Heart right ventricle (tissue), 16 donors: Measurements from ENCODE around the gene PPIH. TPM values are rescaled to one million over a fixed set of nuclear protein-coding genes. Genes with fewer than 3 reads are reported as not detected.

ENCODE experiments used
- ATAC-seq, 8 donors: fragments of 200-7000 bp; cut with Tn5 transposase; one replicate each; pipeline ENCODE4 v1.9.1; 2020; ENCODE audit warnings: mild to moderate bottlenecking in 8 of 8, moderate library complexity in 8 of 8, moderate number of reproducible peaks in 1 of 8
- DNase-seq, 2 donors: peaks; one replicate each; pipeline ENCODE4 v3.0.0-alpha.2; 2020
- H3K27ac ChIP-seq, 10 donors: fragments of 200-600 bp; sonication (generic) in 2 of 10; one replicate each; pipeline versions ENCODE4 v1.5.0 to v1.8.0; 2020 to 2022; ENCODE audit warnings: mild to moderate bottlenecking in 3 of 10
- H3K27me3 ChIP-seq, 7 donors: fragments of 200-600 bp; one replicate each; pipeline ENCODE4 v1.8.0; 2021 to 2022; ENCODE audit warnings: mild to moderate bottlenecking in 2 of 7
- H3K36me3 ChIP-seq, 9 donors: fragments of 200-600 bp; sonication (generic) in 1 of 9; one replicate each; pipeline versions ENCODE4 v1.5.0 to v1.8.0; 2020 to 2022; ENCODE audit warnings: mild to moderate bottlenecking in 2 of 9
- H3K4me1 ChIP-seq, 9 donors: fragments of 200-600 bp; sonication (generic) in 1 of 9; one replicate each; pipeline versions ENCODE4 v1.5.0 to v1.8.0; 2020 to 2022; ENCODE audit warnings: mild to moderate bottlenecking in 4 of 9
- H3K4me3 ChIP-seq, 10 donors: fragments of 200-600 bp; sonication (generic) in 2 of 10; one replicate each; pipeline versions ENCODE4 v1.5.0 to v1.8.0; 2020 to 2022; ENCODE audit warnings: mild to moderate bottlenecking in 7 of 10, moderate library complexity in 2 of 10
- H3K9me3 ChIP-seq, 11 donors: fragments of 200-600 bp in 10 of 11; sonication (generic) in 2 of 11; one replicate each; pipeline versions ENCODE4 v1.5.0 to v1.8.0; 2013 to 2022; ENCODE audit warnings: mild to moderate bottlenecking in 2 of 11, control low read depth in 1 of 11, moderate library complexity in 1 of 11
- WGBS, 2 donors: extraction: QIAGEN DNeasy Blood & Tissue Kit; methylation state at CpG; one replicate each; pipeline ENCODE4 v1.1.7; 2013; ENCODE audit warnings: inconsistent platforms in 1 of 2; 5-methylcytosine and 5-hydroxymethylcytosine counted together
- intact Hi-C, 10 donors: fragments of 100-400 bp; cut with DNase I; formaldehyde crosslinking; loops; one replicate each; pipeline versions ENCODE4 v1.11.1 to v1.14.2; 2022
- polyA plus RNA-seq, 2 donors: library from polyadenylated mRNA; stranded (reverse); fragments of 200-250 nt; gene quantifications; one replicate each; pipeline ENCODE4 v1.2.3, GENCODE V29; 2013
- total RNA-seq, 10 donors: library from RNA; stranded (reverse); fragmentation: NEBNext Ultra II Directional in 3 of 10; extraction: Animal tissue kit (Norgen Biotek cat#: 25700) in 3 of 10; gene quantifications; one replicate each; pipeline versions ENCODE4 v1.2.1 to v1.2.4, GENCODE V29; 2021 to 2023
- TF ChIP-seq, protein P1 (sequence below), 9 donors: fragments of 200-600 bp; sonication (generic) in 2 of 9; IDR thresholded peaks; one replicate each; pipeline versions ENCODE4 v1.5.0 to v1.8.0; 2021 to 2022; ENCODE audit warnings: antibody characterized with exemption in 9 of 9, mild to moderate bottlenecking in 5 of 9, moderate library complexity in 1 of 9
- donor health status: Arrhythmogenic right ventricular cardiomyopathy.
- donor health status: ischemic (EF 13 %, LVEDD 7.1; RV severe dilation, severe dysfunction).
- donor health status: healthy with polysubstance abuse.
- donor health status: DM: no; HTN: yes; CAD: no.
- donor health status: DM: no; HTN: no; CAD: no.
- donor health status: ischemic (EF 25% LVEDD 6.9; RV normal size, moderate dysfunction).
- donor health status: ischemic (EF 25% LVEDD 5.7; RV mildly dilated, moderate dysfunction).
- donor health status: healthy.
- donor health status: DM: yes; HTN: yes; CAD: no.
- donor health status: Ischemic cardiomyopathy.
- donor health status: ischemic (EF 35%, LVEDD 5.7; RV mildly dilated, moderate dysfunction).
- donor health status: nonischemic (EF 11% LVEDD 7.7; RV severe dilation, severe dysfunction).
- donor health status: DM: yes; HTN: yes; CAD: no.
- donor health status: PGD.
- donor health status: ischemic (EF 29% LVEDD 5.4; RV normal size, mild dysfunction).
- donor health status: nonischemic (EF 23%, LVEDD 6.1; RV moderate dilation, normal function).

Gene PPIH
- total and polyA plus RNA-seq, 12 donors = 15.2 to 38.6 (median 19.5) TPM

DNA sequence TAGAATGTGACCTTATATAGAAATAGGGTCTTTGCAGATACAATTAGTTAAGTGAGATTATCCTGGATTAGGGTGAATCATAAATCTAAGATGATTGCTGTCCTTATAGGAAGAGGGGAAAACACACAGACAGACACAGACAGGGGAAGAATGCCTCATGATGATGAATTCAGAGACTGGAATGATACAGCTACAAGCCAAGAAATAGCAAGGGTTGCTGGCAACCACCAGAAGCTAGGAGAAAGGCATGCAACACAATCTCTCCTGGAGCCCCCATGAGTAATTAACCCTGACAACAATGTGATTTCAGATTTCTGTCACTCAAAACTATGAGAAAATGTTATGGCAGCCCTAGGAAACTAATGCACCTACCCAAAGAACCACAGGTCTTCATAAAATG, 19.1 kb upstream of the PPIH start:
- no peak overlapping the region for H3K4me3 ChIP-seq
- no peaks in the 10 kb centered on the region for H3K27me3 ChIP-seq
- H3K36me3 ChIP-seq = no peaks in the 10 kb centered on the region
- no peaks in the 10 kb centered on the region for H3K4me1 ChIP-seq
- ATAC-seq = no peak
- H3K27ac ChIP-seq = no peak overlapping the region
- DNase-seq = no peak
- TF ChIP-seq, protein P1, sequence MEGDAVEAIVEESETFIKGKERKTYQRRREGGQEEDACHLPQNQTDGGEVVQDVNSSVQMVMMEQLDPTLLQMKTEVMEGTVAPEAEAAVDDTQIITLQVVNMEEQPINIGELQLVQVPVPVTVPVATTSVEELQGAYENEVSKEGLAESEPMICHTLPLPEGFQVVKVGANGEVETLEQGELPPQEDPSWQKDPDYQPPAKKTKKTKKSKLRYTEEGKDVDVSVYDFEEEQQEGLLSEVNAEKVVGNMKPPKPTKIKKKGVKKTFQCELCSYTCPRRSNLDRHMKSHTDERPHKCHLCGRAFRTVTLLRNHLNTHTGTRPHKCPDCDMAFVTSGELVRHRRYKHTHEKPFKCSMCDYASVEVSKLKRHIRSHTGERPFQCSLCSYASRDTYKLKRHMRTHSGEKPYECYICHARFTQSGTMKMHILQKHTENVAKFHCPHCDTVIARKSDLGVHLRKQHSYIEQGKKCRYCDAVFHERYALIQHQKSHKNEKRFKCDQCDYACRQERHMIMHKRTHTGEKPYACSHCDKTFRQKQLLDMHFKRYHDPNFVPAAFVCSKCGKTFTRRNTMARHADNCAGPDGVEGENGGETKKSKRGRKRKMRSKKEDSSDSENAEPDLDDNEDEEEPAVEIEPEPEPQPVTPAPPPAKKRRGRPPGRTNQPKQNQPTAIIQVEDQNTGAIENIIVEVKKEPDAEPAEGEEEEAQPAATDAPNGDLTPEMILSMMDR (IDR thresholded peaks at IDR 0.05) = no peak
- H3K9me3 ChIP-seq = no peaks in the 10 kb centered on the region
- intact Hi-C loops = no loop called here

DNA sequence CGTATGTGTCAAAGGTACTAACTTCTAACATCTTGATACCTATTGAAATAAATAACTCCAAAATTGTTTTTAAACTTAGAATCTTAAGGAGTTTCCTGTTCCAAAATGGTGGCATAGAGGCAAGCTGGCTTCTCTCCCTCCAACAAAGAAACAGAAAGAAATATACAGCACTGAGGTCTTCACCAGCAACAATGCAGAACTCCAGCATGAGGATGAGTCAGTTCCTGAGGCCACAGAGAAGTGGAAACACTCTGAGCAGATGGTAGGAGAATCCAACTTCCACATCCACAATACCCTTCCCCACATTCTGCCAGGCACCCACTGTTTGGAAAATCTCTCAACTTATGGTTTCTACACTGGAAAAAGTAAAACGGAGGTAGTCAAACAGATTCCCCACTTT, 12.2 kb upstream of the PPIH start:
- intact Hi-C loops = no loop called here
- Histone ChIP-seq H3K27ac (no peak overlapping the region), H3K4me3 (no peak overlapping the region), H3K4me1 (no peaks in the 10 kb centered on the region), H3K9me3 (no peaks in the 10 kb centered on the region), H3K27me3 (no peaks in the 10 kb centered on the region), H3K36me3 (peaks cover 0 to 8% (median 0%) of the 10 kb centered on the region in 9 donors)
- ATAC-seq (no peak), DNase-seq (no peak)
- WGBS, 2 donors = 91 to 92% methylated on average over 2 of the region's 2 CpGs
- TF ChIP-seq, protein P1 (IDR thresholded peaks at IDR 0.05) = no peak

GRCh38 chr1:42657201-42657600, 1.0 kb upstream of the PPIH start:
- Histone ChIP-seq H3K27me3 (no peaks in the 10 kb centered on the region), H3K4me1 (peaks cover 0 to 24% (median 13%) of the 10 kb centered on the region in 9 donors), H3K4me3 (peak overlapping the region in 3 of 10 donors; percentile 73 to 87 (median 80)), H3K36me3 (peaks cover 0 to 31% (median 7%) of the 10 kb centered on the region in 9 donors), H3K27ac (peak overlapping the region in 2 of 10 donors; percentile 65 to 90), H3K9me3 (no peaks in the 10 kb centered on the region)
- intact Hi-C loops = loop anchor here in 2 of 10 donors (5.0 to 10.0 kb wide), 3 partner anchors 100 to 322 kb away; partner anchors contain the start of genes CCDC30 (in 1 of the 2) and FOXJ3 (in 1 of the 2)
- TF ChIP-seq, protein P1 (IDR thresholded peaks at IDR 0.05) = no peak
- ATAC-seq = no peak
- DNase-seq = no peak
- WGBS, 2 donors = 81 to 82% methylated on average over 5 of the region's 5 CpGs

DNA sequence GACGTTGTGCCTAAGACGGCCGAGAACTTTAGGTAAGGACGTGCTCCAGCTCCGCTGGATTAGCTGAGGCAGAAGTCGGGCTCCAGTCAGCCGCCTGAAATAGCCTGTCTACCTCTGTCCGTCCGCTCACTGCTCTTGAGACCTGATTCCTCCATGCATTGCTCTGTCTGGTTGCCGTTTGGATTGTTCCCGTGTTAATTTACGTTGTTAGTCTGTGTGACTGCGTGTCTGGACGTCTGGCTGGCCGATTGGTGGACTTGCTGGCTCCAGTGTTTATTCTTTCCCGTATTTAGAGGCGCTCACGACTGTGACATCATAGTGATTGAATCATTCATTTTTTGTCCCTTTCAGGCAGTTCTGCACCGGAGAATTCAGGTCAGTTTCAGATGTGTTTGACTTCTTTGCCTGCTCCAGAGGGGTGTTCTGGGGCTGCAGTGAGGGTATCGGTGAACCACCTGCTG, 684 bp downstream of the PPIH start:
- TF ChIP-seq, protein P1 (IDR thresholded peaks at IDR 0.05) = no peak
- DNase-seq (no peak), ATAC-seq (peak in 3 of 8 donors; percentile 4 to 13 (median 10))
- peak overlapping the region in 8 of 10 donors; percentile 65 to 90 (median 86) for H3K27ac ChIP-seq
- intact Hi-C loops = loop anchor here in 2 of 10 donors (5.0 to 10.0 kb wide), 3 partner anchors 98 to 324 kb away; partner anchors contain the start of genes CCDC30 (in 1 of the 2) and FOXJ3 (in 1 of the 2)
- no peaks in the 10 kb centered on the region for H3K9me3 ChIP-seq
- peaks cover 0 to 48% (median 10%) of the 10 kb centered on the region in 9 donors for H3K36me3 ChIP-seq
- no peaks in the 10 kb centered on the region for H3K27me3 ChIP-seq
- WGBS, 2 donors = 7 to 8% methylated on average over 20 of the region's 20 CpGs
- peak overlapping the region; percentile 54 to 99 (median 82) for H3K4me3 ChIP-seq
- peaks cover 0 to 24% (median 13%) of the 10 kb centered on the region in 9 donors for H3K4me1 ChIP-seq
